HL-60/S4 (cell line): ENCODE results near the gene ACACA.

ENCODE experiments used
- in situ Hi-C: fragments of 300-500 bp; cut with MboI; formaldehyde crosslinking; loops from 2 replicates; pipeline ENCODE4 v1.14.3; 2022; ENCODE audit warnings: low sequenced_read_pairs

The ACACA gene

DNA sequence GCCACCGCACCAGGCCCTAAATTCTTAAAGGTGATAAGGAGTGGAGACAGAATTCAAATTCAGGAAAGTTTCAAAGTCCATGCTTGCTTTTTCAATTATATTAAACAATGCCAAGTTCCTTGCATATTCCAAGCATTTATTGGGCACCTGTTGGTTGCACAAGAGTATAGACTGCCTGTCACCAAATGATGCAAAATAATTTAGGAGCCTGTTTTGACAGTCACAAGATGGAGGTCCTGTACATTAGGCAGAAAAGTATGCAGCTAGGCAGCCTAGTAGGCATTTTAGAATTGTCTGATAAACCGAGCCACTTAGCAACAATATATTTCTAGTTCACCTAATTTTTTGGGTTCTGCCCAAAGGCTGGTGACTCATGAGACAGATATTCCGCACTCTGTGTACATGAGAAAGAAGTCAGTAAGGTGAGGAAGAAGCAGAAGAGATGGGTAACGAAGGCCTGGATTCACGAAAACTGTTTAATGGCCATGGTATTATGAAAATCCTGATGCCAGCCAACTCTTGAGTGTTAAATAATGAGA, 7.3 kb downstream of the ACACA start:
- in situ Hi-C loops = loop anchor here (25.0 kb wide), 1 partner anchor 787 kb away; the partner anchor contains the start of gene MRM1

DNA sequence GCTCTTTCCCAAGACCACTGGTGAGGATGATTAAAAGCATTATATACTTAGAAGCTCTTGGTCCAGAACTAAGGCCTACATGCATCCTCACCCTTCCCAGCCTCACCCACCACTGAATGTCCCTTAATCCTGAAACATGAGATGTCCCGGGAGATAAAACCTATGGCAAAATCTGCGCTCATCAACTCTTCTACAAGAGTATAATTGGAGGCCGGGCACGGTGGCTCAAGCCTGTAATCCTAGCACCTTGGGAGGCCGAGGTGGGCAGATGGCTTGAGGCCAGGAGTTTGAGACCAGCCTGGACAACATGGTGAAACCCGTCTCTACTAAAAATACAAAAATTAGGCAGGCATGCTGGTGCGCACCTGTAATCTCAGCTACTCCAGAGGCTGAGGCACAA, 13.3 kb downstream of the ACACA start:
- in situ Hi-C loops = loop anchor here (25.0 kb wide), 1 partner anchor 781 kb away; the partner anchor contains the start of gene MRM1

DNA sequence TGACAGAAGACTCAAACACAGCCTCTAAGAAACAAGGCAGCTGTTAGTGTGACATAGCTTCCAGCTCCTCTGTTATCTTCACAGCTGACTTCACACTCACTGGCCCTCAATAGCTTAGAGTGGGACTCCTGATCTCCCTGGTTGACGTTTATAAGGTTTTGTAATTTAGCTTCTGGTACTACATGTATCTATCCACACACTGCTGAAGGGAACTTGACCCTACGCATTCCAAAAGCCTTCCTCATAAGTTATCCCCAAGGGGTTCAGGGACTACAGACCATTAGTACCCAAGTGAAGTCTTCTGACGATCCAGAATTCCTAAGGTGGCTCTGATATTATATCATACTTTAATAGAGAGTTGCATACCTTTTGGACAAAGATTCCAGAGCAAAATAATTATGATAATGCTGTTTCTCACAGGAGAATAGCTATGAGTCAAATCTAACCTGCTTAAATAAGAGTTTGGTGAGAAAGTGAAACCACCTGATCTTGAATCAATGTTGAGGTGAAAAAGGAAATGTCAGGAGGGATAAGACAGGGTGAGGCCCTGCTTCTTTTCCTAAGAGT, 14.5 kb downstream of the ACACA start:
- in situ Hi-C loops = loop anchor here (25.0 kb wide), 1 partner anchor 780 kb away; the partner anchor contains the start of gene MRM1

DNA sequence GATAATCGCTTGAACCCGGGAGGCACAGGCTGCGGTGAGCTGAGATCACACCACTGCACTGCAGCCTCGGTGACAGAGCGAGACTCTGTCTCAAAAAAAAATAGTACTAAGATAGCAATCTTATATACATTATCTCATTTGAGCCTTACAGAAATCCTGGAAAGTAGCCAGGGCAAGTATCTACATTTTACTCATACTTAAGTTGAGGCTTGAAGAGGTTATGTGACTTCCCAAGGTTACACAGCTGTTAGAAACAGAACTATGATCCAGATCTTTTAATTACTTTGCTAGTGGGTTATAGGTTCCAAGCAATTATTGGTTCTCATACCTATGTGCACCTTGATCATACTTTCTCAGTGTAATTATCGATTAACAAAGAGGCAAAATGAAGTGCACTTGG, 15.5 kb downstream of the ACACA start:
- in situ Hi-C loops = loop anchor here (25.0 kb wide), 1 partner anchor 779 kb away; the partner anchor contains the start of gene MRM1

DNA sequence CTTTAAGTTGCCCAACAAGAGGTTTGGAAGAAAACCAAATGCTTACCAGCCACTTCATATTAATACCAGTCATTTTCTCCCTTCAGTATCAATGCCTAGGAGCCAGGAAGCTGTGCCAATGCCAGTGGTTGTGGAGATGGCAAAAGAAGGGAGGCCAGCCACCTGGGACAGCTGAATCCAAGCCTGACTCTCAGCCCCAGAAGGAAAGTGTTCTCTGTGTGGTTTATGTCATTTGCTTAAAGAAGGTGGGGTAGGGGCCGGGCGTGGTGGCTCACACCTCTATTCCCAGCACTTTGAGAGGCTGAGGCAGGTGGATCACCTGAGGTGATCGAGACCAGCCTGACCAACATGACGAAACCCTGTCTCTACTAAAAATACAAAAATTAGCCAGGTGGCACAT, 17.5 kb downstream of the ACACA start:
- in situ Hi-C loops = loop anchor here (25.0 kb wide), 1 partner anchor 777 kb away; the partner anchor contains the start of gene MRM1

DNA sequence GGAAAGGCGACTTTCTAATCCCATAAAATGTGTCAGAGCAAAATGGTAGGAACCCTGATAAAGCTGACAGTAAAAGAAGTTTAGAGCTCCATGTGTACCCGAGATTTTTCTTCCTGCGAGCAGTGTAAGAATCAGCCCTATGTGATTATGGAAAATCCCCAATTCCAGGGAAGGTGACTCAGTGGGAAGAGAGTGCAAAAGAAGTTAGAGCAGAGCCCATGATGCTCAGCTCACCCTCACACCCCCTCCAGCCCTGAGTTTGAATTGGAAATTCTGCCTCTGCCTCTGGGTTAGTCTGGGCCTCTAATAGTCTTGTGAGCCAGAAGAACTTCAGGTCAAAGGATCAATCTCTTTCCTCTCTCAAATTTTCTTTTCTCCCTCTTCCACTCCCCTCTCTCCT, 18.4 kb downstream of the ACACA start:
- in situ Hi-C loops = loop anchor here (25.0 kb wide), 1 partner anchor 776 kb away; the partner anchor contains the start of gene MRM1

DNA sequence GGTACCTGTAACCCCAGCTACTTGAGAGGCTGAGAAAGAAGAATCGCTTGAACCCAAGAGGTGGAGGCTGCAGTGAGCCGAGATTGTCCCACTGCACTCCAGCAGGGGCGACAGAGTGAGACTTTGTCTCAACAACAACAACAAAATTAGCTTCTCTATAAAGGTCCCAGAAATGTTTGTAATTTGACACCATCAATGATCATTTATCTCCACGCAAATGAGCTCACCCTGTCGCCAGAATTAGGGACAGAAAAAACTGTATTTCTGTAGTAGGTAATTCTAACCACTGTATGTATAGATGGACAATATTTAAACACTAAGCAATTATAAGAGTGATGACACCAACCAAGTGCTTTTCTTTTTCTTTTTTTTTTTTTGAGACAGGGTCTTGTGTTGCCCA, 20.2 kb downstream of the ACACA start:
- in situ Hi-C loops = loop anchor here (25.0 kb wide), 1 partner anchor 774 kb away; the partner anchor contains the start of gene MRM1

DNA sequence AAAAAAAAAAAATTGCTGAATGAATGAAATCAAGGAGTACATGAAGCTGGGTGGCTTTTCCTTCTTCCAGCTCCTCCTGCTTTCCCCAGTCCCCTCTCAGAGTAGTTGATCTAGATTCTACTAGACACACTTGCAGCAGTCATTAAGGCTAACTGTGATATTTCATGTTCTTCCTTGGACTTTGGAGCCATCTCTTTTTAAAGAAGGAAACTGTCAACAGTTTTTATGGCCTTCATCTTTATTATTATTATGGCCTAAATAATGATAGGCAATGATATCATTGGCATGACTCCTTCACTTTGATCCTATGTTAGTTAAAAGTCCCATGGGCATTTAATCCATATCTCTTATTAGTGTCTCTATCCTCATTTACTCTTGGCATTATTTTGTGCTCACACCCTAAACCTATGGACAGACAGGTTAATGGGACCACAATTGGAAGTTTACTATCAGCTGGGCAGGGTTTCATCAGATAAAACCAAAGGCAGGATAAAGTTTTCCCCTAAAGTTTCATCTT, 21.1 kb downstream of the ACACA start:
- in situ Hi-C loops = loop anchor here (25.0 kb wide), 1 partner anchor 773 kb away; the partner anchor contains the start of gene MRM1

DNA sequence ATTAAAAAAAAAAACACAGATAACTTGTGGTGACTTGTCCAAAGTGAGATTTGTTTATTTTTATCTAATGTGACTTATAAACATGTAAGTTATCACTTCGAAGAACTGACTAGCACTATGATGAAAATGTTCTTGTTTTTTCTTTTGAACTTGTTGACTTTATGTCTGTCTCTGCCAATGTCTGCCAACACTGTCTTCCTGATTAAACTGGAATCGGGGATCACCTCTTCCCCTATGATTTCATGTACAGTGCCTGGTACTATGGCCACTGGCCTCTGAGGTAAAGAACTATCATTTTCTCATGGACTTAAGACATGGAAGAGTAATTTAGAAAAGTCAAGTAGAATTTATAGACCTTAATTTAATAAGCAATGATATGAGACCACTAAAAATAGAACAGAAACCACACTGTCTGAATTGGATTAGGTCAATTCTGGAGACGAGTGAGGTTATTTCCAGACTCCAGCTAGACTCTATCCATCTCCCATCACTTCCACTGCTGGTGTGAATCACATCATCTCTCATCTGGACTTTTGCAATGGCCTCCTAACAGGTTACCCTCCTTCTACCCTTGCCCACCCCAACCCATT, 22.0 kb downstream of the ACACA start:
- in situ Hi-C loops = loop anchor here (25.0 kb wide), 1 partner anchor 772 kb away; the partner anchor contains the start of gene MRM1

DNA sequence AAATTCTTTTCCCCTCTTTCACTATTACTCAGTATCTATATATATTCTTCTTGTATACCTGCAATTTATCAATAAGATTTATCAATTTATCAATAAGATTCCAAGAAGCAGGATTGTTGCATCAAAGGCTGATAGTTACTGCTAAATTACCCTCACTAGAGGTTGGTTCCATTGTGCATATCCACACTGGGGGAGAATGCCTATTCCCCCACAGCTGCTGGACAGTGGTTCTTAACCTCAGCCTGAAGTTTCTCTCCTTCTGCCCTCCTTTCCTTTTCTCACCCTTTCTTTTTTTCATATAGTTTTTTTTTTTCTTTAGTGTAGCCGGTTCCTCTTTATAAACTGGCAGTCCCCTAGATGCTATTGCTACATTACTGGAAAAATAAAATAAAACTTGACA, 24.6 kb downstream of the ACACA start:
- in situ Hi-C loops = loop anchor here (25.0 kb wide), 1 partner anchor 770 kb away; the partner anchor contains the start of gene MRM1

DNA sequence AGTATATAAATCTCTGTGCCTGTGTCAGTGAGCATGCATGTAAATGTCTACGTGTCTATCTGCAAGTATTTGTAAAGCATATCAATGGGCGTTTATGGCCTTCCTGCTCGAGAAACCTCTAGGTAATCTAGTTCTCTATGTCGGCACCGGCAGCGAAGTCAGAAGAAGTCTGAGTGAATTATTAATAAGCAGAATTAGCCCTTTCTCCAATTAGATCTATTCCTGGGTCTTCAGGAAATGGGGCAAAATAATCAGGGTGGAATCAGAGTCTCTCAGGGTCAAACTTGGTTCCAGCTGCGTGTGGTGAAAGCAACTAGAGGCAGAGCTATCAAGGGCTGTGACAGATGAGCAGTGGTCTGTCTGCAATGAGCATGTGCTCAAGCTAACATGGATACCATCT, 30.9 kb downstream of the ACACA start, which contains the start of gene C17orf78:
Gene C17orf78 (plus strand): TSS at position 280 of the 400 bp plus-strand sequence. CDS start 108 bp downstream, at position 388.
- in situ Hi-C loops = loop anchor here (25.0 kb wide), 1 partner anchor 763 kb away; the partner anchor contains the start of gene MRM1

DNA sequence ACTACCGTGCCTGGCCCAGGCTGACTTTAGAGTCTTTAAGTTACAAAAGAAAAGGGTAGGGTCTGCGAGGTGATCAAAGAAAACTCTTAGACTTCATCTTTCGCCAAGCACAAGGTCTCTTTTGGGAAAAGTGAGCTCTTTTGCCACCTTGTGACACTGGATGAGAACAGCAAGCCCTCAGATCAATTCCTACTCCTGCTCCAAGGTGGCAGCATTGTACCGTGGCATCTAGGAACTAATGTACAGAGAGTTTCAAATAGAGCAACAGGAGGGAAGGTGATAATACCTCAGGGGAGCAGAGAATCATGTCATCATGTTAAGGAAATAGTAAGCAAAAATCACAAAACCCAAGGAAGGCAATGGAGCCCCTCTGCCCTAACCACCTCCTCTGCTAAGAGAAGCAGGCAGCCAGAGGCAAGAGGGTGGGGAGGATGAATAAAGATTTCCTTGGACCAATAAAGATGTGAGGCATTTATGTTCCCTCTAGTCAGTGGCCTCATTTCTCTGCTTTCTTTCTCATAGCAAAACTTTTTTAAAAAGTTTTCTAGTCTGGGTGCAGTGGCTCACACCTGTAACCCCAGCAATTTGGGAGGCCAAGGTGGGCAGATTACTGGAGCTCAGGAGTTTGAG, 33.0 kb downstream of the ACACA start:
- in situ Hi-C loops = no loop called here

DNA sequence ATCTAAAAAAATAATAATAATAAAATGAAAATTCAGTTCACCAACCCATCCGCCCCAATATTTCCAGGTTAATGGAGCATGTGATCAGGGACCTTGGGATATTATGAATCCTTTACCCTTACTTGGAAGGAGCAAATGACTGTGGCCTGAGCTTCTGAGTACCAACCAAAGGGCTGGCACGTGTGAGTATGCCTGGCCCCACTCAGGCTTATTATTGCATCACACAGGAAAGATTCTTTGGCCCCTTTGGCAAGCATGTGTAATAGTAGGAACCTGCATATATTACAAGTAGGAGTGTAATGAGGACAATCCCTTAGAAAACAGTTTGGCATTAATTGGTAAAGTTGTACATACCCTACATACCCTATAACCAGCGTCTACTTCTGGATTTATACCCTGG, 38.1 kb downstream of the ACACA start:
- in situ Hi-C loops = no loop called here

DNA sequence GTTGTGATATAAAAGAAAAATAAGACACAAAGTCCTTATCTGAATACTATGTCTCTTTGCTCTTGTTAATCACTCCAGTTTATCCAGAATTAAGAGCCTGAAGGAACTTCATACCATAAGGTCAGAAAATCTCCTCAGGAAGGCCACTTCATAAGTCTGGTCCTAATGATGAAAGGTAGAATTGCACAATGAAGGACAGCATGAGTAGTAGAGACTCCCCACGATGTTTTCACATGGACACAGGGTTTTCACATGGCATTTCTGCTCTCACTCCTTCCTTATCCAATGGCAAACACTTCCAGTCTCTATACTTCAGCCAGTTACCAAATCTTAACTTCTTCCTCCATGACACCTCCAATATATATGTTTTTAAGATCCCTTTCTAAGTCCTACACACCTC, 41.0 kb downstream of the ACACA start:
- in situ Hi-C loops = no loop called here

DNA sequence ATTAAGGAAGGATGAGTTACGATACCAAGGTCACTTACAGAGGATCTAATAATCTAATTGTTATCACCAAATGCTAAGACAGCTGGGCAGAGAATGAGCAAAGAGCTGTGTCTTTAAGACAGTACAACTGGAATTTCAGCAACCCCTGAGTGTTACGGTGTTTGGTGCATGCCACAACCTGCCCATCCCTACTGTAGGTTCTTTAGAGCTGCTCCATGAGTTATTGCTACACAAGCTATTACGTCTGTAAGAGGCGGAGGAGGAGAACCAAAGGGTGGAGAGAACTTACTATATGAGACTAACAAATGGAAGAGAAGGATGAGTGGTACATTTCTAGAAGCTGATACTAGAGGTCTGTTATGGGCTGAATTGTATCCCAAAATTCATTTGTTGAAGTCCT, 45.1 kb downstream of the ACACA start:
- in situ Hi-C loops = no loop called here

DNA sequence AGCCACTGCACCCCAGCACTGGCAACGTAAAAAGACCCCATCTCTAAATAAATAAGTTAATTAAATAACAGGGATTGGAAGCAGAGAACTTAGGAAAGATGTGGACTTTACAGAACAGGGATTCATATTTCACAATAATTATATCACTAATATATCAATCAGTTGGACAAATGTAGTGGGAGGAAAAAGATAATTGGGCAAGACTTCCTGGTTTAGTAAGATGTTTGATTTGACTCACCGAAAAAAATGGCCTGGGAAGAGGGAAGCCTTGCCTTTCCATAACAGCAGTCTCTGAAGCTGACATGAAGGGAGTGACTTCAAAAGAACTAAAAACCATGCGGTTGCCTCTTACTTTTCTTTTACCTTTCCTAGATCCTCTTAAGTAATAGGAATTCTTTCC, 46.0 kb downstream of the ACACA start:
- in situ Hi-C loops = no loop called here

DNA sequence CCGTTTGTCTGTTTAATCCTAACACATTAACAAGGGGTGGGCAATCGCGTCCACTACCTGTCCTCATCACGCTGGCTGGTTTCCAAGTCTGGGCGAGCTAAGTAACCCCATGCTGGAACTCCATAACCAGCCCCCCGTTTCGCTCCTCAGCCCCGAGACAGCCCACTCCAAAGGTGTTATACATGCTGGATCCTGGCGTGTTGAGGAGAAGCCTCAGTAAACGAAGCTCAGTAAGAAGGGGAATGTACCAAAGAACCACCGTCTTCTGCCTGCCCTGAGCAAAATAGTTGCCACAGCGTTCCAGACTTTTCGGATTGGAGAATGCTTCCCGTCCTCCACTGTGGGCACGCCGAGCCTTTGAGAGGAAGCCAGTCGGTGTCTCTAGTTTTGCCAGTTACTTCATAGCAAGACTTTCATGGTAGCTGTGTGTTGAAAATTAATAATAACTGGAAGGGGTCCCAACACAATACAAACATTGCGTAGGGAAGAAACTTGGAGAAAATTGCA, 46.9 kb downstream of the ACACA start:
- in situ Hi-C loops = no loop called here

DNA sequence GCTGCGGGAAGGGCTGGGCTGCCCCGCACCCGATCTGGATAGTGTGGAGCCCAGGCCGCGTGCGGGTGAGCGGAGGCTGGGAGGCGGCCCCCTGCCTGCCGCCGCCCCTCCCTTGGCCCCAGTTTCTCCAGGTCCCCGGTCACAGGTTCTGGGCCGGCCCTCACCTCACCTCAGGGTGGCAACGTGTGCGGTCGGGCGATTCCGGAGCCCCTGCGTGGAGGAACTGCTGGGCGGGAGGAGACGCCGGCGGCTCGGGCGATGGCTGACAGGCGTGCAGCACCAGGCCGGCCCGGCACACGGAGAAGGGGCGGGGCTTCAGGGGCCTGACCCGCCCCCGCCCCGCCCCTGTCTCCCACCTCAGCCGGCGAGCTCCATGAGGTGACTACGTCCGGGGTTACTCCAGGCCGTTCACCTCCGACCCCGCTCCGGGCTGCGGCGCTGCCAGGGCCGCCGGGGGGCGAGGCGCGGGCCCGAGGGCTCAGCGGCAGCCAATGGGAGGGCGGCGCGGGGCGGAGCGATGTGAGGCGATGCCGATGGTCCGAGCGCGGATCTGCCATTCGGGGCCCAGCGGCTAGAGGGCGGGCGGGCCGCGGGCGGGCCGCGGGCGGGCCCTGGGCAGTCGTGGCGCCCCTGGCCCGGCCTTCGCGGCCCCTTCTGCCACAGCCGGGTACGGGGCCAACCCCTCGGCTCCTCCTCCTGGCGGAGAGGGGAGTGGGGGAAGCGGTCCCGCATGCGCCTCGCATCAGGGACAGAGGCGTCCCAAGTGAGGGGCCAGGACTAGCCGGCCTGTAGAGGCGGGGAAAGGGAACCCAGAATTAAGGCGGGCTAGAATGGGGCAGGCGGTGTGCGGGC, 47.6 kb downstream of the ACACA start:
- in situ Hi-C loops = no loop called here

DNA sequence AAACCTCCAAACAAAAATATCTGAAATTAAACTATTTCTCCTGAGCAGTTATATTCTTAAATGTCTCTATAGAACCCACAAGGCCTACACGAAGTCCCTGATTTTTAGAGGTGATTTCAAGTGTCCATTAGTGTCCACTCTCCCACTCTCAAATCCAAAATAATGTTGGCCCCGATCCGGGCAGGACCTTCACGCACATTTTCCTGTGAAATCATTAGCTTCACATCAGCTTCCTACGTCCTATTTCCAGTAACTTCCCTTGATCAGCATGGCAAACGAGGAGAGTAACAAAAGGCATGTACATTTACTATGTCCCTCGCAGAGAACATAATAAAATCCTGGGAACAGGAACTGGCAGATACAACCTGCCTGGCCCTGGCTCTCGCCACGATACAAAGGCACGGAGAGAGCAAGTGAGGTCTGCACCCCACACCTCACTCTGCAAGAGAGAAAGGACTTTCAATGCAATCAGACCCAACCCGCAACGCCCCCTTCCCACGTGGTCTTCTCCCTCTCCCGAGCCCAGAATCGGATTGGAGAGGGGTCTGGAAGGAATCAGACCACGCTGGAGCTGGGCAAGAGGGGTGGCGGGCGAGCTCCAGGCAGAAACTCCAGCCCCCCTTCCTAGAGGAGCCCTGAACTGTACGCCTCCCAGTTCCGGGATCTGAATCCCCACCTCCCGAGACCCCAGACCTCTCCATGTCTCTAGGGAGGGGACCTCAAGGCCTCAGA, 48.4 kb downstream of the ACACA start:
- in situ Hi-C loops = no loop called here
